GM23338 (cell line): Measurements from ENCODE around the gene PET117. TPM values are rescaled to one million over a fixed set of nuclear protein-coding genes. Genes with fewer than 3 reads are reported as not detected.

ENCODE experiments used
- ETS1 ChIP-seq: IDR thresholded peaks from 2 replicates; pipeline ENCODE4 v1.6.1; 2016; ENCODE audit warnings: antibody characterized with exemption
- EZH2phosphoT487 ChIP-seq: fragments of 200-600 bp; sonication (generic); IDR thresholded peaks from one replicate; pipeline ENCODE4 v1.8.1; 2018; ENCODE audit warnings: antibody characterized with exemption; ENCODE audit not compliant: unreplicated experiment
- JUNB ChIP-seq: IDR thresholded peaks from one replicate; pipeline ENCODE4 v1.6.1; 2016; ENCODE audit warnings: antibody characterized with exemption; ENCODE audit not compliant: unreplicated experiment
- ZNF114 ChIP-seq: fragments of 250-450 bp; sonication (Bioruptor Pico); IDR thresholded peaks from 2 replicates; pipeline ENCODE4 v1.5.0; 2020; ENCODE audit warnings: mild to moderate bottlenecking, moderate library complexity
- polyA plus RNA-seq: library from polyadenylated mRNA; unstranded; fragments of >200 nt; fragmentation: Nextera tagmentation; extraction: Ambion mirVana; gene quantifications from 2 replicates; pipeline ENCODE4 v1.2.1, GENCODE V29; 2016
- small RNA-seq: library from RNA; depleted of rRNA; stranded (forward); fragments of <200 nt; gene quantifications from one replicate; pipeline ENCODE3, GENCODE V24; 2014; ENCODE audit warnings: low replicate concordance
- total RNA-seq: library from RNA; depleted of rRNA; stranded (reverse); fragments of >200 nt; shearing (Covaris generic); gene quantifications from 2 replicates; pipeline ENCODE4 v1.2.3, GENCODE V29; 2014; rRNA removed
- TF ChIP-seq, protein P1 (sequence below): IDR thresholded peaks from one replicate; pipeline ENCODE4 v1.6.1; 2018; ENCODE audit warnings: antibody characterized with exemption; ENCODE audit not compliant: unreplicated experiment

PET117 gene
- total and polyA plus RNA-seq, 2 experiments from 2014 or later, result 21.7 to 41.9 TPM

DNA sequence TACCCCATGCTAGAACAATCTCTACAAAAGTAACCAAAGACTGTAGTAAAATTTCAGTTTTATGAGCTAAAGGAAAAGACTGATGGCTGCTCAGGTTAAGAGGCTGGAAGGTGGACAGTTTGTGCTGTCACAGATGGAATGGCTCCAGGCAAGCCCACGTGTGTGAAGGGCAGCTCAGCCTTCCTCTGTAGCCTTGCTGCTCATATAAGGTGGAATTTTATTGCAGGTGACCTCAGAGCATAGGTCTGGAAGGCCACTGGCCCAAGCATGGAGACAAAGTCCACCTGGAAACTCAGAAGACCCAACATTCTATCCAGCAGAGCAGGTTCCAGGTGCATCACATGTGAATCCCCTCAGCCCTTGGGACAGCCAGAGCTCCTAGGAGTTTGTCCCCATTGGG is 53.6 kb downstream of the PET117 start (continued):
- no peak for TF ChIP-seq ETS1
- TF ChIP-seq, protein P1, sequence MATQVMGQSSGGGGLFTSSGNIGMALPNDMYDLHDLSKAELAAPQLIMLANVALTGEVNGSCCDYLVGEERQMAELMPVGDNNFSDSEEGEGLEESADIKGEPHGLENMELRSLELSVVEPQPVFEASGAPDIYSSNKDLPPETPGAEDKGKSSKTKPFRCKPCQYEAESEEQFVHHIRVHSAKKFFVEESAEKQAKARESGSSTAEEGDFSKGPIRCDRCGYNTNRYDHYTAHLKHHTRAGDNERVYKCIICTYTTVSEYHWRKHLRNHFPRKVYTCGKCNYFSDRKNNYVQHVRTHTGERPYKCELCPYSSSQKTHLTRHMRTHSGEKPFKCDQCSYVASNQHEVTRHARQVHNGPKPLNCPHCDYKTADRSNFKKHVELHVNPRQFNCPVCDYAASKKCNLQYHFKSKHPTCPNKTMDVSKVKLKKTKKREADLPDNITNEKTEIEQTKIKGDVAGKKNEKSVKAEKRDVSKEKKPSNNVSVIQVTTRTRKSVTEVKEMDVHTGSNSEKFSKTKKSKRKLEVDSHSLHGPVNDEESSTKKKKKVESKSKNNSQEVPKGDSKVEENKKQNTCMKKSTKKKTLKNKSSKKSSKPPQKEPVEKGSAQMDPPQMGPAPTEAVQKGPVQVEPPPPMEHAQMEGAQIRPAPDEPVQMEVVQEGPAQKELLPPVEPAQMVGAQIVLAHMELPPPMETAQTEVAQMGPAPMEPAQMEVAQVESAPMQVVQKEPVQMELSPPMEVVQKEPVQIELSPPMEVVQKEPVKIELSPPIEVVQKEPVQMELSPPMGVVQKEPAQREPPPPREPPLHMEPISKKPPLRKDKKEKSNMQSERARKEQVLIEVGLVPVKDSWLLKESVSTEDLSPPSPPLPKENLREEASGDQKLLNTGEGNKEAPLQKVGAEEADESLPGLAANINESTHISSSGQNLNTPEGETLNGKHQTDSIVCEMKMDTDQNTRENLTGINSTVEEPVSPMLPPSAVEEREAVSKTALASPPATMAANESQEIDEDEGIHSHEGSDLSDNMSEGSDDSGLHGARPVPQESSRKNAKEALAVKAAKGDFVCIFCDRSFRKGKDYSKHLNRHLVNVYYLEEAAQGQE, result no peak
- TF ChIP-seq EZH2phosphoT487, result no peak
- TF ChIP-seq ZNF114, result no peak
- TF ChIP-seq JUNB, result no peak

Small RNAs within 50 kb of the gene (small RNA-seq; reads per million reads assigned to genes)
- gene RF00019 (not detected), gene RNU7-137P (not detected)

Other genes with a start within 250 kb of the PET117 start
- 269 and 287 TPM in 2 replicates for gene SNX5, start 169.1 kb upstream of the PET117 start, total RNA-seq
- 154 and 167 TPM in 2 replicates for gene SNX5, start 169.1 kb upstream of the PET117 start, polyA plus RNA-seq
- 41.5 and 43.1 TPM in 2 replicates for gene MGME1, start 168.8 kb upstream of the PET117 start, total RNA-seq
- 55.2 and 56.9 TPM in 2 replicates for gene MGME1, start 168.8 kb upstream of the PET117 start, polyA plus RNA-seq
- gene OVOL2, start 79.9 kb upstream of the PET117 start, total RNA-seq, result 11.2 and 21.1 TPM in 2 replicates
- gene OVOL2, start 79.9 kb upstream of the PET117 start, polyA plus RNA-seq, result 10.6 and 11.5 TPM in 2 replicates
- 24.6 and 25.0 TPM in 2 replicates for gene KAT14, start within 50 bp of the PET117 start, total RNA-seq
- 17.3 and 17.8 TPM in 2 replicates for gene KAT14, start within 50 bp of the PET117 start, polyA plus RNA-seq
- 14.4 and 15.1 TPM in 2 replicates for gene ZNF133, start 150.7 kb downstream of the PET117 start, total RNA-seq
- gene ZNF133, start 150.7 kb downstream of the PET117 start, polyA plus RNA-seq, result 9.4 and 10.6 TPM in 2 replicates